Activated CD8-positive, alpha-beta T cell treated with anti-CD3 and anti-CD28 coated beads for 36 hours (primary cell): ENCODE measurements around the gene HEATR5A. TPM values are rescaled to one million over a fixed set of nuclear protein-coding genes. Genes with fewer than 3 reads are reported as not detected.
"Not testable (repeated sequence)": the region's sequence is repeated elsewhere in the genome, so short reads cannot be mapped to it uniquely, and the experiment has no call there.

Experiments used
- ATAC-seq: fragments of 200-7000 bp; cut with Tn5 transposase; one replicate; pipeline ENCODE4 v1.10.0; 2021; ENCODE audit warnings: mild to moderate bottlenecking, moderate library complexity
- CTCF ChIA-PET: fragments of 350-600 bp; sonication (Branson Sonifier 250); formaldehyde crosslinking; loops from one replicate; lab custom pipeline; 2021; ENCODE audit warnings: antibody characterized with exemption; lab: Charles Lee
- POLR2A ChIA-PET: fragments of 350-600 bp; sonication (Branson Sonifier 250); formaldehyde crosslinking; loops from one replicate; lab custom pipeline; 2021; ENCODE audit warnings: antibody characterized with exemption; lab: Charles Lee
- DNase-seq: peaks from one replicate; pipeline ENCODE4 v3.0.0-alpha.2; 2020
- H3K27ac Mint-ChIP-seq: one replicate; pipeline ENCODE4 v1.8.0; 2021; ENCODE audit warnings: mild to moderate bottlenecking, mixed read lengths
- H3K27me3 Mint-ChIP-seq: one replicate; pipeline ENCODE4 v1.8.0; 2021; ENCODE audit warnings: mixed read lengths
- H3K36me3 Mint-ChIP-seq: one replicate; pipeline ENCODE4 v1.8.0; 2021; ENCODE audit warnings: low read depth, mixed read lengths
- H3K4me1 Mint-ChIP-seq: one replicate; pipeline ENCODE4 v1.8.0; 2021; ENCODE audit warnings: low read depth, mixed read lengths
- H3K4me3 Mint-ChIP-seq: one replicate; pipeline ENCODE4 v1.8.0; 2021; ENCODE audit warnings: mild to moderate bottlenecking, moderate library complexity, mixed read lengths
- H3K9me3 Mint-ChIP-seq: one replicate; pipeline ENCODE4 v1.8.0; 2021; ENCODE audit warnings: mixed read lengths
- CTCF ChIP-seq: fragments of 200-600 bp; IDR thresholded peaks from one replicate; pipeline ENCODE4 v1.8.0; 2022; ENCODE audit warnings: antibody characterized with exemption, mild to moderate bottlenecking
- intact Hi-C: fragments of 100-400 bp; cut with micrococcal nuclease; formaldehyde crosslinking; loops from one replicate; pipeline ENCODE4 v1.10.0; 2022
- total RNA-seq, 2 experiments: library from RNA; stranded (reverse); gene quantifications; one replicate each; pipeline ENCODE4 v1.2.3, GENCODE V29; 2021

Gene HEATR5A
- total RNA-seq, 2 experiments from 2014 or later = 12.7 to 15.7 TPM

DNA sequence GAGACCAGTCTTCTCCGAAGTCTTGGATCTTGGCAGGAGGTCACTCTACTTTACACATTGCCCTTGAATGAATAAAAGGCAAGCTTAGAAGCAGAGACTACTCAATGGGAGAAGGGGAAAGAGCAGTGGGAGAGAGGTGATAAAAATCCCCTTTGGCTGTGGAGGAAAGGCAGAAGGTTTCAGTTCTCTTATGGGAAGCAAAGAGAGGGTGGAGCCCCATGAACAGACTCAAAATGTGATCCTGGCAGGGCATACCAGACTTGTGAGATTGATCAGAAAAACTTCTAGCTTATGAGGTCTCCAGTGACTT lies 163.2 kb downstream of the HEATR5A start:
- CTCF ChIA-PET = interaction anchor here (0.8 to 2.2 kb wide), 2 partner anchors 14 to 51 kb away, joined by 3 to 9 read pairs; no protein-coding TSS in a partner anchor
- DNase-seq (no peak), ATAC-seq (no peak)
- TF ChIP-seq CTCF = no peak
- H3K9me3 Mint-ChIP-seq = no peaks in the 10 kb centered on the region
- intact Hi-C loops = no loop called here
- POLR2A ChIA-PET = no interaction called here
- no peaks in the 10 kb centered on the region for H3K36me3 Mint-ChIP-seq
- no peak overlapping the region for H3K27ac Mint-ChIP-seq
- H3K4me3 Mint-ChIP-seq = no peak overlapping the region
- H3K4me1 Mint-ChIP-seq = no peaks in the 10 kb centered on the region
- no peaks in the 10 kb centered on the region for H3K27me3 Mint-ChIP-seq

GRCh38 chr14:31256534-31257243 lies 163.7 kb downstream of the HEATR5A start:
- H3K27me3 Mint-ChIP-seq = no peaks in the 10 kb centered on the region
- H3K36me3 Mint-ChIP-seq = no peaks in the 10 kb centered on the region
- no peak for ATAC-seq
- CTCF ChIA-PET = interaction anchor here (0.8 to 2.2 kb wide), 2 partner anchors 15 to 50 kb away, joined by 3 to 9 read pairs; no protein-coding TSS in a partner anchor
- no peak overlapping the region for H3K27ac Mint-ChIP-seq
- no peak overlapping the region for H3K4me3 Mint-ChIP-seq
- TF ChIP-seq CTCF = no peak
- H3K4me1 Mint-ChIP-seq = no peaks in the 10 kb centered on the region
- POLR2A ChIA-PET = no interaction called here
- no peaks in the 10 kb centered on the region for H3K9me3 Mint-ChIP-seq
- intact Hi-C loops = no loop called here
- DNase-seq = no peak

GRCh38 chr14:31255918-31256317 lies 164.4 kb downstream of the HEATR5A start:
- POLR2A ChIA-PET, intact Hi-C loops, DNase-seq, H3K27me3 Mint-ChIP-seq, H3K9me3 Mint-ChIP-seq, H3K27ac Mint-ChIP-seq, H3K4me1 Mint-ChIP-seq, CTCF ChIA-PET, H3K4me3 Mint-ChIP-seq, ATAC-seq, H3K36me3 Mint-ChIP-seq: not testable (repeated sequence)

GRCh38 chr14:31255286-31255685 lies 165.1 kb downstream of the HEATR5A start:
- no peak for TF ChIP-seq CTCF
- CTCF ChIA-PET = no interaction called here
- Mint-ChIP-seq H3K27me3 (no peaks in the 10 kb centered on the region), H3K9me3 (no peaks in the 10 kb centered on the region), H3K4me3 (no peak overlapping the region), H3K4me1 (no peaks in the 10 kb centered on the region), H3K27ac (no peak overlapping the region), H3K36me3 (no peaks in the 10 kb centered on the region)
- DNase-seq (no peak), ATAC-seq (no peak)
- POLR2A ChIA-PET = no interaction called here
- intact Hi-C loops = no loop called here

DNA sequence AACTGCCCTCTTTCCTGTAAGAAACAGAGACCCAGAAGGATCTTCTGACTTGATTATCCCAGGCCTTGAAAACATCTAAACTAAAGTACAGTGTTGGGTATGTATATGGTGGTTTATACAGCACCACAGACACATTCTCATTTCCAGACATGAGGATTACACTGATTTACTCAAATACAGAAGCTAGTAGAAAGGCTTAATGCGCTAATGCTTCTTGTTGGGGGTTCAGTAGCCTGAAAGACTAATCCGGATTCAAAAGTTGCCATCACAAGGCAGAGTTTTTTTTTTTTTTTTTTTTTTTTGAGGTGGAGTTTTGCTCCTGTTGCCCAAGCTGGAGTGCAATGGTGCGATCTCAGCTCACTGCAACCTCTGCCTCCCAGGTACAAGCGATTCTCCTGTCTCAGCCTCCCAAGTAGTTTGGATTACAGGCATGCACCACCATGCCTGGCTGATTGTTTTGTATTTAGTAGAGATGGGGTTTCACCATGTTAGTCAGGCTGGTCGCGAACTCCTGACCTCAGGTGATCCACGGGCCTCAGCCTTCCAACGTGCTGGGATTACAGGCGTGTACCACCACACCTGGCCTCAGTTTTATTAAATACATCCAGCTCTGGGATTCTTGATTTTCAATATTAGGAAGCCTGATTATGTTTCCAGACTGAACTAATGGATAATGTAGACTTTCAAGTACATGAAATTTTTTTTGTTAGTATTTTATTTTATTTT lies 166.4 kb downstream of the HEATR5A start:
- no peak for TF ChIP-seq CTCF
- intact Hi-C loops = no loop called here
- H3K4me1 Mint-ChIP-seq = no peaks in the 10 kb centered on the region
- CTCF ChIA-PET = no interaction called here
- H3K4me3 Mint-ChIP-seq = no peak overlapping the region
- no peaks in the 10 kb centered on the region for H3K27me3 Mint-ChIP-seq
- ATAC-seq = no peak
- POLR2A ChIA-PET = no interaction called here
- H3K36me3 Mint-ChIP-seq = no peaks in the 10 kb centered on the region
- DNase-seq = no peak
- no peak overlapping the region for H3K27ac Mint-ChIP-seq
- no peaks in the 10 kb centered on the region for H3K9me3 Mint-ChIP-seq
